Measurements from ENCODE around the gene ODR4.
"Not testable (repeated sequence)": the region's sequence is repeated elsewhere in the genome, so short reads cannot be mapped to it uniquely, and the experiment has no call there.

Gene ODR4

GRCh38 chr1:186390925-186391324 lies 15.3 kb downstream of the ODR4 start:
- H3K27me3 ChIP-seq (ENCODE audit: insufficient read depth, low read length), result no peaks in the 10 kb centered on the region
- peaks cover 2% of the 10 kb centered on the region for H3K79me2 ChIP-seq (ENCODE audit: control insufficient read depth, insufficient read depth, low read length, unreplicated experiment)
- no peak overlapping the region for H2AFZ ChIP-seq (ENCODE audit: low read length, unreplicated experiment)
- peaks cover 41% of the 10 kb centered on the region for H3K36me3 ChIP-seq (ENCODE audit: insufficient read depth, low read length)
- no peak overlapping the region for H3K4me3 ChIP-seq (ENCODE audit: low read depth, low read length)
- no peak overlapping the region for H3K27ac ChIP-seq (ENCODE audit: low read depth, low read length)
- H3K4me1 ChIP-seq (ENCODE audit: control insufficient read depth, insufficient read depth, low read length, unreplicated experiment), result peaks cover 5% of the 10 kb centered on the region

GRCh38 chr1:186391841-186392240 lies 16.2 kb downstream of the ODR4 start:
- H3K4me3 ChIP-seq (ENCODE audit: low read depth, low read length), result no peak overlapping the region
- H3K36me3 ChIP-seq (ENCODE audit: insufficient read depth, low read length), result peaks cover 44% of the 10 kb centered on the region
- H2AFZ ChIP-seq (ENCODE audit: low read length, unreplicated experiment), result no peak overlapping the region
- H3K79me2 ChIP-seq (ENCODE audit: control insufficient read depth, insufficient read depth, low read length, unreplicated experiment), result peaks cover 2% of the 10 kb centered on the region
- no peaks in the 10 kb centered on the region for H3K27me3 ChIP-seq (ENCODE audit: insufficient read depth, low read length)
- peaks cover 5% of the 10 kb centered on the region for H3K4me1 ChIP-seq (ENCODE audit: control insufficient read depth, insufficient read depth, low read length, unreplicated experiment)
- H3K27ac ChIP-seq (ENCODE audit: low read depth, low read length), result no peak overlapping the region

- Histone ChIP-seq H3K27ac (ENCODE audit: low read depth, low read length) (peak overlapping the region; percentile 36; the same call in 1 of the 2 replicates), H3K36me3 (ENCODE audit: insufficient read depth, low read length) (peaks cover 46% of the 10 kb centered on the region)
- H3K4me1 ChIP-seq (ENCODE audit: control insufficient read depth, insufficient read depth, low read length, unreplicated experiment); H3K79me2 ChIP-seq (ENCODE audit: control insufficient read depth, insufficient read depth, low read length, unreplicated experiment); H2AFZ ChIP-seq (ENCODE audit: low read length, unreplicated experiment); H3K27me3 ChIP-seq (ENCODE audit: insufficient read depth, low read length); H3K4me3 ChIP-seq (ENCODE audit: low read depth, low read length): not testable (repeated sequence)
Measured at GRCh38 chr1:186392711-186393110, 17.1 kb downstream of the ODR4 start.

- H3K27ac ChIP-seq (ENCODE audit: low read depth, low read length); H2AFZ ChIP-seq (ENCODE audit: low read length, unreplicated experiment); H3K79me2 ChIP-seq (ENCODE audit: control insufficient read depth, insufficient read depth, low read length, unreplicated experiment); H3K4me3 ChIP-seq (ENCODE audit: low read depth, low read length); H3K27me3 ChIP-seq (ENCODE audit: insufficient read depth, low read length); H3K4me1 ChIP-seq (ENCODE audit: control insufficient read depth, insufficient read depth, low read length, unreplicated experiment): not testable (repeated sequence)
- peaks cover 17% of the 10 kb centered on the region for H3K36me3 ChIP-seq (ENCODE audit: insufficient read depth, low read length)
Measured at GRCh38 chr1:186401446-186401845, 25.8 kb downstream of the ODR4 start.

- Histone ChIP-seq H3K79me2 (ENCODE audit: control insufficient read depth, insufficient read depth, low read length, unreplicated experiment) (no peaks in the 10 kb centered on the region), H3K27me3 (ENCODE audit: insufficient read depth, low read length) (no peaks in the 10 kb centered on the region), H3K4me3 (ENCODE audit: low read depth, low read length) (no peak overlapping the region), H2AFZ (ENCODE audit: low read length, unreplicated experiment) (no peak overlapping the region), H3K27ac (ENCODE audit: low read depth, low read length) (no peak overlapping the region), H3K4me1 (ENCODE audit: control insufficient read depth, insufficient read depth, low read length, unreplicated experiment) (peaks cover 3% of the 10 kb centered on the region), H3K36me3 (ENCODE audit: insufficient read depth, low read length) (peaks cover 25% of the 10 kb centered on the region)
Measured at GRCh38 chr1:186403632-186404031, 28.0 kb downstream of the ODR4 start.

GRCh38 chr1:186404454-186405051 lies 28.9 kb downstream of the ODR4 start:
- H3K36me3 ChIP-seq (ENCODE audit: insufficient read depth, low read length), result peaks cover 20% of the 10 kb centered on the region

GRCh38 chr1:186409091-186409490 lies 33.5 kb downstream of the ODR4 start:
- no peak overlapping the region for H2AFZ ChIP-seq (ENCODE audit: low read length, unreplicated experiment)
- no peak overlapping the region for H3K27ac ChIP-seq (ENCODE audit: low read depth, low read length)
- no peaks in the 10 kb centered on the region for H3K27me3 ChIP-seq (ENCODE audit: insufficient read depth, low read length)
- H3K79me2 ChIP-seq (ENCODE audit: control insufficient read depth, insufficient read depth, low read length, unreplicated experiment), result no peaks in the 10 kb centered on the region
- no peaks in the 10 kb centered on the region for H3K4me1 ChIP-seq (ENCODE audit: control insufficient read depth, insufficient read depth, low read length, unreplicated experiment)
- H3K4me3 ChIP-seq (ENCODE audit: low read depth, low read length), result no peak overlapping the region
- H3K36me3 ChIP-seq (ENCODE audit: insufficient read depth, low read length), result peaks cover 31% of the 10 kb centered on the region

More at GRCh38 chr1:186404454-186405051, 28.9 kb downstream of the ODR4 start:
- no peak overlapping the region for H2AFZ ChIP-seq (ENCODE audit: low read length, unreplicated experiment)
- peaks cover 3% of the 10 kb centered on the region for H3K4me1 ChIP-seq (ENCODE audit: control insufficient read depth, insufficient read depth, low read length, unreplicated experiment)
- H3K27me3 ChIP-seq (ENCODE audit: insufficient read depth, low read length), result no peaks in the 10 kb centered on the region
- H3K27ac ChIP-seq (ENCODE audit: low read depth, low read length), result peak overlapping the region; percentile 30; the same call in 1 of the 2 replicates
- no peak overlapping the region for H3K4me3 ChIP-seq (ENCODE audit: low read depth, low read length)
- H3K79me2 ChIP-seq (ENCODE audit: control insufficient read depth, insufficient read depth, low read length, unreplicated experiment), result no peaks in the 10 kb centered on the region

GRCh38 chr1:186413319-186413718 lies 37.7 kb downstream of the ODR4 start:
- no peaks in the 10 kb centered on the region for H3K4me1 ChIP-seq (ENCODE audit: control insufficient read depth, insufficient read depth, low read length, unreplicated experiment)
- no peak overlapping the region for H3K4me3 ChIP-seq (ENCODE audit: low read depth, low read length)
- H3K27me3 ChIP-seq (ENCODE audit: insufficient read depth, low read length), result no peaks in the 10 kb centered on the region
- H3K79me2 ChIP-seq (ENCODE audit: control insufficient read depth, insufficient read depth, low read length, unreplicated experiment), result no peaks in the 10 kb centered on the region
- H2AFZ ChIP-seq (ENCODE audit: low read length, unreplicated experiment), result no peak overlapping the region
- peaks cover 18% of the 10 kb centered on the region for H3K36me3 ChIP-seq (ENCODE audit: insufficient read depth, low read length)
- no peak overlapping the region for H3K27ac ChIP-seq (ENCODE audit: low read depth, low read length)

- Histone ChIP-seq H3K79me2 (ENCODE audit: control insufficient read depth, insufficient read depth, low read length, unreplicated experiment) (no peaks in the 10 kb centered on the region), H3K4me1 (ENCODE audit: control insufficient read depth, insufficient read depth, low read length, unreplicated experiment) (peaks cover 6% of the 10 kb centered on the region), H3K36me3 (ENCODE audit: insufficient read depth, low read length) (peaks cover 20% of the 10 kb centered on the region), H3K27me3 (ENCODE audit: insufficient read depth, low read length) (no peaks in the 10 kb centered on the region), H3K4me3 (ENCODE audit: low read depth, low read length) (no peak overlapping the region), H3K27ac (ENCODE audit: low read depth, low read length) (no peak overlapping the region), H2AFZ (ENCODE audit: low read length, unreplicated experiment) (no peak overlapping the region)
Measured at GRCh38 chr1:186418503-186418902, 42.9 kb downstream of the ODR4 start.

GRCh38 chr1:186420311-186420710 lies 44.7 kb downstream of the ODR4 start:
- Histone ChIP-seq H3K27me3 (ENCODE audit: insufficient read depth, low read length) (no peaks in the 10 kb centered on the region), H3K4me1 (ENCODE audit: control insufficient read depth, insufficient read depth, low read length, unreplicated experiment) (peaks cover 12% of the 10 kb centered on the region), H3K4me3 (ENCODE audit: low read depth, low read length) (no peak overlapping the region), H2AFZ (ENCODE audit: low read length, unreplicated experiment) (no peak overlapping the region), H3K36me3 (ENCODE audit: insufficient read depth, low read length) (peaks cover 17% of the 10 kb centered on the region), H3K79me2 (ENCODE audit: control insufficient read depth, insufficient read depth, low read length, unreplicated experiment) (no peaks in the 10 kb centered on the region), H3K27ac (ENCODE audit: low read depth, low read length) (no peak overlapping the region)

- no peak overlapping the region for H2AFZ ChIP-seq (ENCODE audit: low read length, unreplicated experiment)
- H3K36me3 ChIP-seq (ENCODE audit: insufficient read depth, low read length), result peaks cover 17% of the 10 kb centered on the region
- peaks cover 12% of the 10 kb centered on the region for H3K4me1 ChIP-seq (ENCODE audit: control insufficient read depth, insufficient read depth, low read length, unreplicated experiment)
- no peak overlapping the region for H3K27ac ChIP-seq (ENCODE audit: low read depth, low read length)
- no peaks in the 10 kb centered on the region for H3K79me2 ChIP-seq (ENCODE audit: control insufficient read depth, insufficient read depth, low read length, unreplicated experiment)
- no peak overlapping the region for H3K4me3 ChIP-seq (ENCODE audit: low read depth, low read length)
- no peaks in the 10 kb centered on the region for H3K27me3 ChIP-seq (ENCODE audit: insufficient read depth, low read length)
Measured at GRCh38 chr1:186420923-186421322, 45.3 kb downstream of the ODR4 start.

All from ACC112 (cell line).